Esophagus (tissue), 2 donors: ENCODE data around the gene SLCO2A1. TPM values are rescaled to one million over a fixed set of nuclear protein-coding genes. Genes with fewer than 3 reads are reported as not detected.

Source experiments
- H3K27ac ChIP-seq, 2 donors: one replicate each; pipeline ENCODE4 v1.5.1; 2013; ENCODE audit warnings: low read depth in 2 of 2, mild to moderate bottlenecking in 2 of 2, inconsistent platforms in 1 of 2, low read length in 1 of 2, moderate library complexity in 1 of 2
- H3K27me3 ChIP-seq, 2 donors: one replicate each; pipeline ENCODE4 v1.6.1; 2013; ENCODE audit warnings: low read length in 2 of 2, control low read depth in 1 of 2, mild to moderate bottlenecking in 1 of 2; ENCODE audit not compliant: insufficient read depth in 2 of 2, control insufficient read depth in 1 of 2
- H3K36me3 ChIP-seq, 2 donors: one replicate each; pipeline ENCODE4 v1.6.1; 2013; ENCODE audit warnings: low read length in 1 of 2; ENCODE audit not compliant: control insufficient read depth in 2 of 2, insufficient read depth in 2 of 2
- H3K4me1 ChIP-seq, 2 donors: one replicate each; pipeline ENCODE4 v1.6.1; 2013; ENCODE audit warnings: low read length in 1 of 2; ENCODE audit not compliant: control insufficient read depth in 2 of 2, insufficient read depth in 2 of 2
- H3K4me3 ChIP-seq, 2 donors: one replicate each; pipeline ENCODE4 v1.5.1; 2013; ENCODE audit warnings: low read length in 2 of 2, mild to moderate bottlenecking in 2 of 2, low read depth in 1 of 2, moderate library complexity in 1 of 2
- H3K9me3 ChIP-seq, 2 donors: one replicate each; pipeline ENCODE4 v1.6.1; 2013; ENCODE audit warnings: mild to moderate bottlenecking in 2 of 2, low read depth in 1 of 2, low read length in 1 of 2, moderate library complexity in 1 of 2; ENCODE audit not compliant: control insufficient read depth in 2 of 2, insufficient read depth in 1 of 2
- whole genome bisulfite sequencing, 2 donors: extraction: QIAGEN DNeasy Blood & Tissue Kit; methylation state at CpG; one replicate each; pipeline ENCODE4 v1.1.7; 2013; 5-methylcytosine and 5-hydroxymethylcytosine counted together
- polyA plus RNA-seq, 2 donors: library from polyadenylated mRNA; stranded (reverse); fragments of 200-250 nt; gene quantifications; one replicate each; pipeline ENCODE4 v1.2.3, GENCODE V29; 2013
- donor health status: healthy with polysubstance abuse.
- donor health status: Bipolar disorder and iron deficiency.

SLCO2A1 gene
- polyA plus RNA-seq, 2 donors: 4.9 to 6.2 TPM

GRCh38 chr3:133964547-133964946 is 65.2 kb downstream of the SLCO2A1 start:
- Histone ChIP-seq H3K27ac (no peak overlapping the region), H3K9me3 (no peaks in the 10 kb centered on the region), H3K27me3 (no peaks in the 10 kb centered on the region), H3K4me1 (peaks cover 3 to 4% of the 10 kb centered on the region in 2 donors), H3K36me3 (no peaks in the 10 kb centered on the region), H3K4me3 (no peak overlapping the region)
- WGBS, 2 donors: 82 to 88% methylated on average over 3 of the region's 3 CpGs

- H3K4me1 ChIP-seq: peaks cover 3 to 4% of the 10 kb centered on the region in 2 donors
- no peaks in the 10 kb centered on the region for H3K27me3 ChIP-seq
- H3K9me3 ChIP-seq: no peaks in the 10 kb centered on the region
- no peaks in the 10 kb centered on the region for H3K36me3 ChIP-seq
- no peak overlapping the region for H3K4me3 ChIP-seq
- H3K27ac ChIP-seq: no peak overlapping the region
- WGBS, 2 donors: 83 to 84% methylated on average over 7 of the region's 7 CpGs
Measured at GRCh38 chr3:133963657-133964396, 65.9 kb downstream of the SLCO2A1 start.

DNA sequence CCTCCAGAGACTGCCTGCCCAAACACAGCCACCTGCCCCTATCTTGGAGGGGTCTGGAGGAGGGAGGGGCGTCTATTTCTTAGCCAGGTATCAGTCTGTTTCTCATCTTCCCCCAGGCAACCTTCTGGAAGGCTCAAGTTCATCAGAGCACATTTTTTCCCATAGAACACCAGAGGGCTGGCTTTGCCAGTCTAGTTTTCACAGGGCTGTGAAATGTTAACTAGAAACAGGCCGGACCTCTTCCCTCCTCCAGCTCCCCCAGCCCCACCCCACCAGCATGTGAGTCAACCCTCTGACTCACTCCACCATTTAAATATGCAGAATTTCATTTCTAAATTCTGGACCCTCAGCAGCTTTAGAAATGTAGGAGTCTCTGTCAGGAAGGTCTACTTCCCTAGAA is 66.9 kb downstream of the SLCO2A1 start:
- no peak overlapping the region for H3K4me3 ChIP-seq
- H3K27ac ChIP-seq: no peak overlapping the region
- no peaks in the 10 kb centered on the region for H3K27me3 ChIP-seq
- H3K4me1 ChIP-seq: peaks cover 3 to 4% of the 10 kb centered on the region in 2 donors
- WGBS, 2 donors: 15 to 31% methylated on average over 2 of the region's 2 CpGs
- H3K36me3 ChIP-seq: no peaks in the 10 kb centered on the region
- H3K9me3 ChIP-seq: no peaks in the 10 kb centered on the region

GRCh38 chr3:133958071-133958805 is 71.5 kb downstream of the SLCO2A1 start:
- no peak overlapping the region for H3K27ac ChIP-seq
- H3K9me3 ChIP-seq: peaks cover 0 to 2% of the 10 kb centered on the region in 2 donors
- H3K4me1 ChIP-seq: peaks cover 3 to 4% of the 10 kb centered on the region in 2 donors
- no peak overlapping the region for H3K4me3 ChIP-seq
- H3K36me3 ChIP-seq: peaks cover 0 to 2% of the 10 kb centered on the region in 2 donors
- WGBS, 2 donors: 82% methylated on average over 5 of the region's 5 CpGs
- no peaks in the 10 kb centered on the region for H3K27me3 ChIP-seq

DNA sequence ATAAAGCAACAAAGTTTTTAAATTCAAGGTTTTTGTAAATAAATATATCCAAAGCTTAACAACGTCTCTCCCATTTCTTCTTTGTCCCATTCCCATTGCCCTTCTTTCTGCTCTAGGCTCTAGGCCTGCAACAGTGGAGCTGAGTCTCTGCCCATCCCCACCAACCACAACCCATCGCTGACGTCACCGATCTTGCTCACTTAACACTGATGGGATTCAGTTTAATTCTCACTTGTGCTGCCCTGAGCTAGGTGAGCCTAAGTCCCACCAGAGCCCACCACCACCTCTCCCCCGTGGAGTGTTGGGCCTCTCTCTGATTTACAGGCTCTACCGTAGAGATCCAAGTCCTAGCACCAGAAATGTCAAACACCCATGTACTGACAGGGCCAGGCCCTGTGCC is 72.7 kb downstream of the SLCO2A1 start:
- WGBS, 2 donors: 75 to 86% methylated on average over 6 of the region's 6 CpGs
- no peak overlapping the region for H3K27ac ChIP-seq
- peaks cover 2 to 3% of the 10 kb centered on the region in 2 donors for H3K9me3 ChIP-seq
- peaks cover 0 to 2% of the 10 kb centered on the region in 2 donors for H3K36me3 ChIP-seq
- no peaks in the 10 kb centered on the region for H3K27me3 ChIP-seq
- H3K4me1 ChIP-seq: no peaks in the 10 kb centered on the region
- H3K4me3 ChIP-seq: no peak overlapping the region

DNA sequence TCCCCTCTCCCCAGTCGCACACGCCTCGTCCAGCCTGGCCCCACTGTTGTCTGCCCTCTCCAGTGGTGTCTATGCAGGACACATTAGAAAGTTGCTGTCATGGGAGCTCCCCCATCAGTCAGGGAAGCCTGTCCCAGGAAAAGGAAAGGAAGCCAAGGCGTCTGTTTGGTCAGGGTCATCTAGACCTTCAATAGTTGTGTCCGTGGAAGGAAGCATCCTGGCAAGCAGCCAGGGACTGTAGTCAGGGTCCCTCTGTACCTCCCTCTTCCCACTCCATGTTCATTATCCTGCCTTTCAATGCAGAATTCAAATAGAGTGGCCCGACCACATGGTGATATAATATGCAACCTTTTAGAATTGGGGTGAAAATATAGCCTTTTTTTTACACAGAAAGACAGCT is 73.4 kb downstream of the SLCO2A1 start:
- no peaks in the 10 kb centered on the region for H3K4me1 ChIP-seq
- no peak overlapping the region for H3K27ac ChIP-seq
- peaks cover 0 to 2% of the 10 kb centered on the region in 2 donors for H3K36me3 ChIP-seq
- peaks cover 2 to 3% of the 10 kb centered on the region in 2 donors for H3K9me3 ChIP-seq
- H3K27me3 ChIP-seq: no peaks in the 10 kb centered on the region
- 67 to 74% methylated on average over 6 of the region's 6 CpGs for WGBS, 2 donors
- no peak overlapping the region for H3K4me3 ChIP-seq

DNA sequence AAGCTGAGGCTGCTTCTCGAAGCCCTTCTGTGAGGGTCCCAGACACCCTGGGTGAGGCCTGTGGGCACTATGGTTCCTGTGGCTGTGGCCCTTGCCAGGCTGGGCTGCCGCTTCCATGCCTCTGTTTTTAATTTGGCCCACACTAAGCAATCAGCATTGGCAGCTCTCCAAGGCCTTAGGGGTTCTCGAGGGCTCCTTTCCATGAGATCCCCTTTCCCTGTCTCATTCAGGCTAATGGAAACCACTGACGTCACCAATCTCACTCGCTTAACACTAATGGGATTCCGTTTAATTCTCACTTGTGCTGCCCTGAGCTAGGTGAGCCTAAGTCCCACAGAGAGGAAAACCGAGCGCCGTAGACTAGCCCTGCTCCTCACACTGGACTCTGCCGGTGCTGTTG is 73.8 kb downstream of the SLCO2A1 start:
- Histone ChIP-seq H3K4me3 (no peak overlapping the region), H3K27ac (no peak overlapping the region), H3K4me1 (no peaks in the 10 kb centered on the region), H3K36me3 (peaks cover 0 to 2% of the 10 kb centered on the region in 2 donors), H3K27me3 (no peaks in the 10 kb centered on the region), H3K9me3 (peaks cover 2 to 3% of the 10 kb centered on the region in 2 donors)
- 73 to 84% methylated on average over 10 of the region's 10 CpGs for WGBS, 2 donors

- Histone ChIP-seq H3K36me3 (peaks cover 0 to 2% of the 10 kb centered on the region in 2 donors), H3K4me3 (no peak overlapping the region), H3K9me3 (peaks cover 2 to 3% of the 10 kb centered on the region in 2 donors), H3K27me3 (no peaks in the 10 kb centered on the region), H3K27ac (no peak overlapping the region), H3K4me1 (no peaks in the 10 kb centered on the region)
- 88 to 89% methylated on average over 11 of the region's 11 CpGs for WGBS, 2 donors
Measured at GRCh38 chr3:133954717-133955360, 74.9 kb downstream of the SLCO2A1 start.

DNA sequence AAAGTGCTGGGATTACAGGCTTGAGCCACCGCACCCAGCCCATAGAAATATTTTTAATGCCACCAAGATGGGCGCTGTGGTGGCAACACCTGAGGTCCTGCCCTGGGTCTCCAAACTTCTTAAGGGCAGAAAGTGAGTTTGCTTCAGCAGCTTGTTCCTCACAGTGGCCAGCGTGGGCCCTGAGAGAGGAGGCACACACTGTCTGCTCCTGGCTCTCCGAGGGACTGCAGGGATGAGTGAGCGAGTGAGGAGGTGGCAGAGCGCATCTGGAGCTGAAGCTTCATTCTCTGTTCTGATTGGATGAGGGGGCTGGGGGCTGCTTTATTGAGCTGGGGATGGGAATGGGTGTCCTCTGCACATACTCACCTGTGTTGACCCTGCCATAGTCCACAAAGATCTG is 76.4 kb downstream of the SLCO2A1 start:
- Histone ChIP-seq H3K4me1 (peaks cover 0 to 8% of the 10 kb centered on the region in 2 donors), H3K36me3 (peaks cover 0 to 2% of the 10 kb centered on the region in 2 donors)
- 78 to 94% methylated on average over 6 of the region's 6 CpGs for WGBS, 2 donors

More for the DNA sequence above, 76.4 kb downstream of the SLCO2A1 start:
- Histone ChIP-seq H3K9me3 (peaks cover 2 to 3% of the 10 kb centered on the region in 2 donors), H3K27me3 (no peaks in the 10 kb centered on the region), H3K4me3 (no peak overlapping the region), H3K27ac (no peak overlapping the region)
